GM19240 (cell line): ENCODE results near the gene IFT20.
A peak's percentile ranks its signal among the peaks of the same experiment; 100 is the strongest.

Experiments used
- DNase-seq: peaks from one replicate; pipeline ENCODE4 v3.0.0; 2011; ENCODE audit warnings: low spot score; ENCODE audit not compliant: insufficient read length

Gene IFT20

DNA sequence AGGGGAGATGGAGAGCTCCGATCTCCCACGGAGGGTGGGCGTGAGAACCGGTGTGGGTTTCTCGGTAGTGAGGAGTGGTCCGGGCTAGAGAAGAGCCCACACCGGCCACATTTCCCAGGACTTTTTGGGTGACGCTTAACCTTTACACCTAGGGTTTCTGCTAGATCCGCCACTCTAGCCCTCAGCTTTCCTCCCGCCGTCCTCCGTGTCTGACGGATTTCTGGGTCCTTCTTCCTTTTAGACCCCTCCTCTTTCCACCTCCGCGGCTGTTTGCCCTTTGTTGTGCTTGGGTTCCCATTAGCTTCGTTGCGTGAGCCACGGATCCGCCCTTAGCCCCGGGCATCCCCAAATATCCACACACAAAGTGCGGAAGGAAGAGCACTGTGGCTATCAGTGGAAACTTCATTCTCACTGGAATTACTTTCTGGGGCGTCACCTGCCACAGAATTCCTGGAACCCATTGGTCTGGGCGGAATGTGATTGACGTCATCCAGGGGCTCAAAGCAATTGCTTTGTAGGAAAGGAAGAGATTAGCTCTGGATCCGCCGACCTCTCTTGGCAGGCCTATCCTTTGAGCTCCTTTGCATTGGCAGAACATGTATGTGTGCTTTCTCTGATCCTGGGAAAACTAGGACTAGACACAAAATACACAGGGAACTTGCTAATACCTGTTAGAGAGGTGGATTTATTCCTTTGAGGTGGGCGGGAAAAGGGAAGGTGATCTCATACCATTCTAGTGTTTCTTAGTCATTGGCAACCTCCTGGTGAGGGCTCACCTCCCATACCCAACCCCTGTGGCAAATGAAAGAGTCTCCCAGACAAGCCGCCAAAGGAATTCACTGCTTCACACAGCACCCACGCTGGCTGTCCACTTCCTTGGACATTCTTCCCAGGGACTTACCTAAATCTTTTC, 943 bp upstream of the IFT20 start:
- no peak for DNase-seq

DNA sequence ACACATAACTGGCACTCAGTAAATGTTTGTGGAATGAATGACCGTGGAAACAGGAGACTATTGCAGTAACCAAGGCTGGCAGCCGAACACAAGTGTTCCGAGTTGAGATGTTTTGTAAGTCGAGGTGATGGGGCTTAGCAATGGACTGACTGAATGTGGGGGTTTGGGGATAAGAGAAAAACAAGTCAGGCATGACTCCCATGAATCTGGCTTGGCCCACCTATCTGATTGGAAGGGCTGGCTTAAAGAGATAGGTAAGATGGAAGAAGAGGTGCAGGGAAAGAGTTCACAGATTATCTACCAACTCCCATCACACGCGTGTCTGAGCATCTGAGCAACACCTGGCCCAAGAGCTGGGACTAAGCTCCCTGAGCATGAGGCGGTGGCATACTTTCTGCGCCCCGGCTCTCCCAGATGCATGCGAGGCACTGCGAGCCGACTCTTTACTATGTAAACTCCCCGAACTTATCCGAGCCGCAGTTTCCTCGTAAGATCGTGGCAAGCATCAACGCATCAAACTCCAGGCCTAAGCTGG, 539 bp downstream of the IFT20 start:
- DNase-seq, result no peak

DNA sequence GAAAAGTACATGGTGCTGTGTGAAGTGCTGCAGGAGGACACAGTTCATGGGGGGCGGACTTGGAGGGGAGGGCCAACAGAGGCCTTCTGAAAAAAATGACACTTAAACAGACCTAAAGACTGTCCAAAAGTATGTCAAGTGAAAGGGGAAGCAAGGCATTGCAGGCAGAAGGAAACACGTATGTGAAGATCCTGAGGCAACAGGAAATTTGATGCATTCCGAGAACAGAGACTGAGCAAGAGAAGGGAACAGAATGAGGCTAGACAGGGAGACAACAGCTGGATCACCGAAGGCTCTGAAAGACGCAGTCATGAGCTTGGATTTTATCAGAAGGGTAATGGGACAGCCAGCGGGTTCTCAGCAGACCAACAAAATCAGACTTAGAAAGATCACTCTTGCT, 1.1 kb downstream of the IFT20 start:
- DNase-seq, result no peak

DNA sequence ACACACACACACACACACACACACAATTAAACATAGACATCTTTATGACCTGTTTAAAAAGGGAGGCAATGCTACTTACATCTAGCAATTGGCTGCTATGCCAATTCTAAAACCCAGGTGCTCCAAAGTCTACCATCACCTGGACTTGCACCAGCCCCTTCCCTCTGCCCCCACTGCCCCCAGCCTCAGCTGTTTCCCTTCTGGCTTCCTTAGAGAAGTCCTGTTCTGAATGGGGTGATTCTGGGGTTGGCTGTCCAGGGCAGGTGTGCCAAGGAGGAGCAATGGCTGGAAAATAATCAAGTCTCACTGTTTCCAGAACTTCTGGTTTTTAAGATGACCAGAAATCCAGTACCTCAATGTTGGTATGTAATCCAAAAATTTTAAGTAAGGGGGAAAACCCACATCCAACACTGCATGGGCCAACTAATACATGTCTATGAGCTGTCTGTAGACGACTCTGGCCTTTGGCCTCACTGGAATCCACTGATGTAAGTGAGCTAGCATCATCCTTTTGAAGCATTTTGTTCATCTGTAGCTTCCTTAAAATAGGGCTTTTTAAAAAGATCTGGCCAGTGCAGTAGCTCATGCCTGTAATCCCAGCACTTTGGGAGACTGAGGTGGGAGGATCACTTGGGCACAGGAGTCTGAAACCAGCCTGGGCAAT, 2.1 kb downstream of the IFT20 start:
- no peak for DNase-seq

DNA sequence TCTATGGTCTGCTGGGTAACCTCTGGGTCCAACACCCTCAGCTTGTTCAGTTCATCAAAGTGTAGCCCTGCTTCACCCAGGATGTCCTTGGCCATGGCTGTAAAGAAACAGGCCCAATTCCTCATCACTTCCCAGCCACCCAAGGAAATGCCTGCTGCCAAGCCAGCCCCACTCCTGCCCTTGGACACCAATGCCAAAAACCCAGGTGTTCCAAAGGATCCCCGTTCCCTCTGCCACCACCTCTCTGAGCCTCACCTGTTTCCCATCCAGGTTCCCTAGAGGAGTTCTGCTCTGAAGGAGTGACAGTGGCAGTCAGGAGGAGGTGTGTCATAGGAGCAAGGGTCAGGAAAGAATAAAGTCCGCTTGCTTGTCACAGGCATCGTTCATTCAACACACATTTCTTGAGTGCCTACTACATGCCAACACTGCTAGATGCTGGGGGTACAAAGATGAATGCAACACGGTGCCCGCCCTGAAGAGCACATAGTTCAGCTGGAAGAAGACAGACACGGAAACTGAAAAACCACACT, 3.3 kb downstream of the IFT20 start:
- no peak for DNase-seq

DNA sequence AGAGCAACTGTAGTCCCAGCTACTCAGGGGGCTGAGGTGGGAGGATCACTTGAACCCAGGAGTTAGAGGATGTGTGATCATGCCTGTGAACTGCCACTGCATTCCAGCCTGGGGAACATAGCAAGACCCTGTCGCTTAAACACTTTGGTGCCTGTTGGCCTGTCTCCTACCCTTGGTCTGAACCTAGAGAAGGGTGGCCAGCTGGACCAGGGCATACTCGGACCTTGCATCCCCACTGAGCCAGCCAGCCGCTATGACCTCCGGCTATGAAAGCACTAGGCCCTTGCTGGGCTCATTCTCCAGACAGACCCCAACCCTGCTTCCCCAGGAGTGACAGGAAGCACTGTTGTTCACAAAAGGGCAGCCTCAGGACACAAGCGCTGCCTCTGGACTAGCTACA, 4.6 kb downstream of the IFT20 start:
- no peak for DNase-seq

DNA sequence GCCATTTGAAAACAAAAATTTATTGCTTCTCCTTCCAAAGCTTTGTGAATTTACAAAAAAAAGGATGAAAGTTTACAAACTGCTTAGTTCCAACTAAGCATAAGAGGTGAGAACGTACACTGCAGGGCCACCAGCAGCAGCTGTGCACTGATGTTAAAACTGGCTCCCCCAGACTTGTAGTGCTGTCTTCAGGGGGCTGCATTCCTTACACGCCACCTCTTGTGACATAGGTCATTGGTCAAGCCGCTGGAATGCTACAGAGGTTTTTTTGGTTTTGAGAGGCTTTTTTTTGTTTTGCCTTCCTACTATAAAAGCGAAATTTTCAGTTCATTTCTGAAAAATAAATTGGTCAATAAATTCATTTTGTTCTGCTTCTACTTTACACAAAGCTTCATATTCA, 6.9 kb downstream of the IFT20 start:
- DNase-seq, result no peak

DNA sequence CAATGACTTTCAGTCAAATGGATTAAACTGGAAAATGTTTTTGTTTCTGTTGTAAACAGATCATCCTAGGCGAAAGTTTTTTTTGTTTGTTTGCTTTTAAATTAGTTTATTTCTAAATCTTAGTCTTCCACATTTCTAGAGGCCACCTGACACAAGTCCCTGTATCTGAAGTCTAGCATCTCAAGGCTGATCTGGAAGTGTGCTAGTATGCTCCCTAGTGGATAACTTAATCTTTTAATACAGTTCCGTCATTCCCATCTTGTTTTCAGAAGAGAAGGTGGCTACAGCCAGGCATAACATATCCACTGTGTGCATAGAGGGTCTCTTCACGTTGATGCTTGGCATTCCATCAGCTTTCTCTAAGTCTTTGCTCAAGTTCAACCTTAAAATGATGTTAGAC, 7.6 kb downstream of the IFT20 start:
- DNase-seq, result no peak

DNA sequence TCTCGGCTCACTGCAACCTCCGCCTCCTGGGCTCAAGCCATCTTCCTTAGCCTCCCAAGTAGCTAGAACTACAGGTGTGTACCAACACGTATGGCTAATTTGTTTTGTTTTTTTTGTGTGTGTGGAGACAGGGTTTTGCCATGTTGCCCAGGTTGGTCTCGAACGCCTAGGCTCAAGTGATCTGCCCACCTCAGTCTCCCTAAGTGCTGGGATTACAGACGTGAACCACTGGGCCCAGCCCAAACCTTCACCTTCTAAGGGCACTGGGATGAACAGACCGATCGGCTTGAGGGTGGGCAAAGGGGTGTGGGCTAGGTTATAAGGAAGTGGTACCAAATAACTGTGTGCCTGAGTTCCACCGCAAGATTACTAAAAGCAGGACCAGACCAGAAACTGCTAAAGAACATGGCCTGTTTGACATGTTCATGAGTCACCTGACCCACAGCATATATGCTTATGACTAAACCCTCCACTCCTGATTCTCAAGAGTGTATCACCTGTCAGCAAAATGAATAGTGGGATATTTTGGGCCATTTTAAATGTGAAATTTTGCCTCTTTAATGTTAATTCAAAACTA, 8.2 kb downstream of the IFT20 start:
- DNase-seq, result no peak

DNA sequence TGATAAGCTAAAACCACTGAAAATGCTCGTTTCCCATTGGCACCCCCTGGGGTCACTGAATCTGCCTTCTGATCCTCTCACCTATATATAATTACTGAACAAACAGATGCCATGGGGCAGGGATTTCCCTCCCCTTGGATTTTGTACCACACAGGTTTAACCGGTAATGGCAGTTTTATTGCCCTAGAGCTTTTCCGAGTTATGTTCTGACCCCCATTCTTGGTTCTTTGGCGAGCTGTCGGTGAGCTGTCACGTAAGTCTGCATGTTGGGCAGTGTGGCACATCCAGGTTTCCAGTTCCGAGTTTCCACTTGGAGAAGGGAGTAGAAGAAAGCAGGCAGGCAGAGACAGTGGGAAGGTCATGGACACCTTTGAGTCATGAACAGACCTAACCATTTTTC, 9.2 kb downstream of the IFT20 start:
- no peak for DNase-seq

DNA sequence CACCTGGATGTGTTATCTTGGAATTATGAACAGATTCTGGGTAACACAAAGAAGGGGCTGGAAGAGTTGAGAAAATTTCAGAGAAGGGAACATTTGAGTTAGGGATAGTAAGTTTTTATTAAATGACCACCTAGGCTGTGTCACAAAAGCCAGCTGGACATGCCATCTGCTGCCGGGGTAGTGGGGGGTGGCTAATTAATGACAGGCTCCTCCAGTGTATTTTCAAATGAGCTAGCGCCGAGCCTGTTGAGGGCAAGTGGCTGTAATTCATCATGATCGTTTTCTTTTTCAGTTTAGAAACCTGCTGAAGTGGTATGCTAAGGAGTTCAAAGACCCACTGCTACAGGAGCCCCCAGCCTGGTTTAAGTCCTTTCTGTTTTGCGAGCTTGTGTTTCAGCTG, 10.1 kb downstream of the IFT20 start:
- DNase-seq, result no peak

DNA sequence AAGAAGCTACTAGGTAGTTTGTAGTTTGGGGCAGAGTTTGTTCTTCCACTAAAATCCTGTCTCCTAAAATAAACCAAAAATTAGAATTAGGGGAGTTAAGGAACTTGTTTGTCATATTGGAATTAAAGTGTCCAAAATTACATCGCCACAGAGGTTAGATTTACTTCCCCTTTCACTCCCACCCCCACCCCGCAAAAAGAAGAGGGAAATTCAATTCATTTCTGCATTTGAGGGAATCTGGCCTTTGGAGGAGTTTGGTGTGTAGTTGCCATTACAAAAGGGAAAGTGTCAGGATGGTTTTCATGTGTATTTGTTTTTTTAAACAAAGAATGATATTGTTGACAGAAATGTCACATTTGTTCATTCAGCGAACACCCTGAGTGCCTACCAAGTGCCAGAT, 10.5 kb downstream of the IFT20 start:
- no peak for DNase-seq

DNA sequence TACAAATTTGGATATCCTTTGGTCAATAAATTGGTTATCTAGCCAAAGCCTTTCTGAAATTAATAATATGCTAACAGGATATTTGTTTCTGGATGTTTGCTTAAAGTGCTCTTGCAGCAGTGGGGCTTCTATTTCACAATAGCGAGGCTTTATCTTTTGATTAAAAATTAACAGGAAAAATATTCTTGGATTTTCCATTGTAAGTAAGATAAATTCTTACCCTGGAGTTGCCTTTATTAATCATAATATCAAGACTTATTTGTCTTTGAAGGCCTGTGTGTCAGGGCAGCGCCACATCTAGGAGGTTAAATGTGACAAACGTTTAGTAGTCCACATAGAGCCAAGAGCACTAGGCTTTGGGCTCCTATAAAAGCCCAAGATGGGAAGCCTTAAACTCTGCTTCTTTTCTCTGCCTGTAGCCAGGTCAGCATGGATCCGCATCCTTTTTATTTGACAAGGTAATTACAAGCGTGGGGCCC, 11.0 kb downstream of the IFT20 start:
- DNase-seq, result no peak

DNA sequence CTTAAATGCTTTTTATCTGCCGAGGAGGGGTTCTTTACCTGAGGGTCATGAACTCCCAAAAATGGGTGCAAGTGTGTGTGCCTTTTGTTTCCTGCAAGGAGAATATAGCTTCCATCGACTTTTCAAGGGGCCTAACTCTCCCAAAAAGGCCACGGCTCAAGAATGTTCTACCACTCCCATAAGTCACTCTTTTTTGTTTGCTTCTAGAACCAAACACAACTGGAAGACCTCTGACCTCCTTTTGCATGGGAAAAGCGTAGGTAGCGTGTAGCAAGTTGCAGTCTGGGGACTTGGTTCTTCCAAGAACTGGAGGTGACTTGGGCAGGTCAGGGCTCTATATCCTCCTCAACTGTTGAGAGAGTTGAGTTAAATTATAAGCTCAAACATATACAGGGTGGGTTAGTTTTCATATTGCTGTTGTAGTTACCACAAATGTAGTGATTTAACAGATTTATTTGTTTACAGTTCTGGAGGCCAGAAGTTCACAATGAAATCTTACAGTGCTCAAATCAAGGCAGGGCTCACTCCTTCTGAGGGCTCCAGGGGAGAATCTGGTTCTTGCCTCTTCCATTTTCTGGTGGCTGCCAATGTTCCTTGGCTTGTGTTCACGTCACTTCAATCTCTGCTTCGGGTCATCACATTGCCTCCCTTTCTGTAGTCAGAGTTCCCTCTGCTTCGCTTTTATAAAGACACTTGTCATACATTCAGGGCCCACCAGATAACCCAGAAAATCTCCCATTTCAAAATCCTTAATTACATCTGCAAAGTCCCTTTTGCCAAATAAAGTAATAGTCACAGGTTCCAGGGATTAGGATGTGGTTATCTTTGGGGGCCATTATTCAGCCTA, 14.8 kb downstream of the IFT20 start:
- DNase-seq, result no peak

DNA sequence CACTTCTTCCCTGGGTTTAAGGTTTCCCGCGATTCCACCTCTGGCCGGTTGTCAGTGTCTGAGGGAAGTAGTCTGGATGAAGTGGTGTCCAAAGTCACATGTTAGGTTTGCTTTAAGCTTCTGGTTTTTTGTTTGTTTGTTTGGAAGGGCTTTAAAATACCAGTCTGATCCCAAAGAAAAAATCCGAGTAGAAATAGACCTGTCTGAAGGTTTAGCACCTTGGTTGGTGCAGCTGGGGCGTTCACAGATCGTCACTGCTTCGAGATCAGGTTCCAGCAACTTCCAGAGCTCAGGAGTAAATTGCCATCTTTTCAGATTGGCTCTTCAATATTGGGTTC, 15.7 kb downstream of the IFT20 start:
- no peak for DNase-seq

DNA sequence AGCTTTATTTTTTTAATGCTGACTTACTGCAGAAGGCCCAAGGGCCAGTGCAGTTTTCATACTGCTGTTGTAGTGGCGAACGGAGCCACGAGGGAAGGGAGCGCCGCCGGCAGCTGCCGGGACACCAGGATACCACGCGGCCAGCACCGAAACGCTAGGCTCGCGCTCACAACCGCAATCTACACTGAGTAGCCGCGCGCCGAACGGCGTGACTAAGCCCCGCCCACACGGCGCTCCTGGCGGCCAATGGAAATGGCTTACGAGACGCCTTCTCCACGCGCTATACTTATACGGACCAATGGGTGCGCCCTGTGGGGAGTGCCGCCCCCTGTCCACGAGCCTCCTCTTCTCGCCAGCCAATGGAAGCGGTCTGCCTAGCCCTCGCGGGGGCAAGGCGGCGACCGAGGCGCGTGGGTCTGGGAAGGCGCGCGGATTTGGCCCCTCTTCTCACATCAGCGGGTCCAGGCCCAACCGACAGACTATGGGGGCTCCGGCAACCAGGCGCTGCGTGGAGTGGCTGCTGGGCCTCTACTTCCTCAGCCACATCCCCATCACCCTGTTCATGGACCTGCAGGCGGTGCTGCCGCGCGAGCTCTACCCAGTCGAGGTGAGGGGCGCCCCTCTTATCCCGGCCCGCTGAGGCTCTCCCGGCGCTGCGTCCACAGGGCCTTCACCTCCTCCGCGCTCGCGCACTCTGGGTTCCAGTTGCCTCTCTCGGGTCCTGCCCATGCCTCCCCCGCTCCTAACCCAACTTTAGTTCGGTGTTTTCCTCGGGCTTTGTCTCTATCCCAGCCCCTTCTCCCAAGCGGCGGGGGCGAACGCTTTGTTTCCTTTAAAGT, 16.3 kb downstream of the IFT20 start, which contains the start of gene TMEM97:
Gene TMEM97, plus strand, starts transcription at position 442 of the 839 bp plus-strand sequence. Its CDS starts 40 bp downstream, at position 482.
- peak; percentile 85 for DNase-seq

DNA sequence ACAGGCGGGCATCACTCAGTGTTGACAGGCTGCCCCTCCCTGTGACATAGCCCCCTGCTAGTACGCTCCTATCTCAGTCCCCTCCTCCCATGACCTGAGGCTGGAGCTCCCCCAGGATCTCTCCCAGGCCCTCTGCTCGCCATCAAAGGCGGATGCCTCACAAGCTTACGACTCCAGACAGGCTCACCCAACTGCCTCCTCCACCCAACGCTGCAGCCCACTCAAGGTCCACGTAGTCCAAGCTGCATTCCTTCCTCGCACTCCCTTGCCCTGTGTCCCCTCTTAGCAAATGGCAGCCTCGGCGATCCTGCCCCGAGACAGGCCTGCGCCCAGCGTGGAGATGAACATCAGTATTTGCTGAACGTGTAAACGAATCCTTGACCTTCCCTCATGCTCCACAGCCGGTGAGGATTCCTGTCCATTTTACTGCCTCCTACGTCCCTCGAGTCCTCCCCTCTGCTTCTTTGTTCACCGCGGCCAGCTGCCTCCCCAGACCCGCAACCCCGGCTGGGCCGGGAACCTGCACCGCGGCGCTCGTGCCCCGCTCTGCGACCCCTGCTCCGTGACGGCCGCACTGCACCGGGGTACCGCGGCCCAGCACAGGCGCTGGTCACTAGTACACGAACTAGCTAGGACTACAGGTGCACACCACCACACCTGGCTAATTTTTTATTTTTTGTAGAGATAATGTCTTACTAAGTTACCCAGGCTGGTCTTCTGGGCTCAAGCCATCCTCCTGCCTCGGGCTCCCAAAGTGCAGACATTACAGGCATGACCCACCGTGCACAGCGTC, 17.1 kb downstream of the IFT20 start:
- no peak for DNase-seq

DNA sequence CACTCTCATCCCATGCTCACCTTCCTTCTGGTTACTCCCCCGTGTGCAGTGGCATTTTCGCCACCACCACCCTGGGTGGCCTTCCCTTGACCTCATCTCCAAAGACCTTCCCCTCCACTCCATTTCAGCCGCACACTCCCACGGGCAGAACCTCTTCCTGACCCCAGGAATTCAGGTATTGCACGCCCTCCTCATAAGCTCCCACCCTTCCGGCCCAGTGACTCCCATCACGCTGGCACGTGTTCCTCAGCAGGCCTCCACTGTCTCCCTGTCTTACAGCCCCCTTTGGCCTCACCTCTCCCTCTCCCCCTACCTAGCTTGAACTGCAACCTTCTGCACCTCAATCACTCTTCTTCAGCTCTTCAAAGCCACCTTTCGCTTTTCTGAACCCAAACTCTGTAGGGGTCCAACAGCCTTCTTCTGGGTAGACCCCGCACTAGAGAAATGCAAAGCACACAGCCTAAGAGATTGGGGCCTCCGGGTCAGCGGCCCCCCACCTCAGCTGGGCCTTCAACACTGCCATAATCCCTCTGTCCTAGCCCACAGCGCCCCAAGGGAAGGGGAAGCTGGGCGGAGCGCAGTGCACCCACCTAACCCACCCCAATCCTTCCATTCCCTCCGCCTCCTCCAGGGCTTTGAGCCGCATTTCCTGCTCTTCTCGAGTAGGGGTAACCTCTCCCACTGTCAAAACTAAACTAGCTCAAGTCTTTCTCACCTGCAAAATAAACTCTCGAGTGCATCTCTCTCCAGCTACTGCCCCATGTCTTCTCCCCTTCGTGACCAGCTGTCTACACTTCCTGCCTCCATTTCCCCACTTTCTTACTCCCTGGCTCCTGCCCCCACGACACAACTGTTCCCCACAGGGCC, 17.9 kb downstream of the IFT20 start:
- no peak for DNase-seq
